ENCODE data around the gene GPR83. TPM values are rescaled to one million over a fixed set of nuclear protein-coding genes. Genes with fewer than 3 reads are reported as not detected.
"Not testable (repeated sequence)": the region's sequence is repeated elsewhere in the genome, so short reads cannot be mapped to it uniquely, and the experiment has no call there.

GPR83 gene
- total RNA-seq, 3 donors from 2014 or later (not counting 1 experiment from before 2014, with no cell fraction given) = 0.26 to 0.55 (median 0.32) TPM

GRCh38 chr11:94396282-94396681 is 4.9 kb downstream of the GPR83 start:
- intact Hi-C loops (cut with micrococcal nuclease) = no loop called here
- no peak overlapping the region for H3K27ac ChIP-seq (ENCODE audit: low read length)
- peaks cover 22% of the 10 kb centered on the region for H3K27me3 ChIP-seq (ENCODE audit: control insufficient read depth, insufficient read depth, low read length)
- no peaks in the 10 kb centered on the region for H3K36me3 ChIP-seq (ENCODE audit: control insufficient read depth, insufficient read depth, low read length)
- WGBS (ENCODE audit: insufficient coverage) = 91% methylated on average over 5 of the region's 5 CpGs
- Mint-ChIP-seq H3K36me3 (no peaks in the 10 kb centered on the region), H3K4me3 (no peak overlapping the region), H3K27ac (no peak overlapping the region), H3K4me1 (peaks cover 9% of the 10 kb centered on the region in 2 donors), H3K27me3 (ENCODE audit: low read depth in 2 of 2) (peaks cover 33 to 53% of the 10 kb centered on the region in 2 donors), H3K9me3 (no peaks in the 10 kb centered on the region)
- H3K9me3 ChIP-seq (ENCODE audit: control insufficient read depth, insufficient read depth, low read length) = no peaks in the 10 kb centered on the region
- TF ChIP-seq CTCF (IDR thresholded peaks at IDR 0.05) = no peak
- peaks cover 2% of the 10 kb centered on the region for H3K4me1 ChIP-seq (ENCODE audit: control insufficient read depth, insufficient read depth, low read length)
- ATAC-seq = no peak
- DNase-seq = no peak
- no peak overlapping the region for H3K4me3 ChIP-seq (ENCODE audit: low read length)

DNA sequence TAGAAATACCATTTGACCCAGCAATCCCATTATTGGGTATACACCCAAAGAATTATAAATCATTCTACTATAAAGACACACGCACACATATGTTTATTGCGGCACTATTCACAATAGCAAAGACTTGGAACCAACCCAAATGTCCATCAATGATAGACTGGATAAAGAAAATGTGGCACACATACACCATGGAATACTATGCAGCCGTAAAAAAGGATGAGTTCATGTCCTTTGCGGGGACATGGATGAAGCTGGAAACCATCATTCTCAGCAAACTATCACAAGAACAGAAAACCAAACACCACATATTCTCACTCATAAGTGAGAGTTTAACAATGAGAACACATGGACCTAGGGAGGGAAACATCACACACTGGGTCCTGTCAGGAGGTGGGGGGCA is 9.3 kb downstream of the GPR83 start:
- DNase-seq; H3K36me3 Mint-ChIP-seq; H3K27me3 ChIP-seq (ENCODE audit: control insufficient read depth, insufficient read depth, low read length); H3K9me3 Mint-ChIP-seq; intact Hi-C loops (cut with micrococcal nuclease); H3K36me3 ChIP-seq (ENCODE audit: control insufficient read depth, insufficient read depth, low read length); H3K4me1 ChIP-seq (ENCODE audit: control insufficient read depth, insufficient read depth, low read length); H3K4me1 Mint-ChIP-seq; ATAC-seq; H3K4me3 Mint-ChIP-seq; H3K27ac Mint-ChIP-seq; H3K9me3 ChIP-seq (ENCODE audit: control insufficient read depth, insufficient read depth, low read length); H3K4me3 ChIP-seq (ENCODE audit: low read length); H3K27ac ChIP-seq (ENCODE audit: low read length): not testable (repeated sequence)
- WGBS (ENCODE audit: insufficient coverage) = no CpG with 5 or more reads among the region's 4 CpGs
- H3K27me3 Mint-ChIP-seq (ENCODE audit: low read depth in 2 of 2) = peaks cover 5 to 17% of the 10 kb centered on the region in 2 donors

GRCh38 chr11:94379613-94380012 is 21.6 kb downstream of the GPR83 start:
- TF ChIP-seq CTCF (IDR thresholded peaks at IDR 0.05) = no peak
- Histone ChIP-seq H3K36me3 (ENCODE audit: control insufficient read depth, insufficient read depth, low read length) (no peaks in the 10 kb centered on the region), H3K4me1 (ENCODE audit: control insufficient read depth, insufficient read depth, low read length) (no peaks in the 10 kb centered on the region), H3K9me3 (ENCODE audit: control insufficient read depth, insufficient read depth, low read length) (no peaks in the 10 kb centered on the region), H3K4me3 (ENCODE audit: low read length) (no peak overlapping the region), H3K27me3 (ENCODE audit: control insufficient read depth, insufficient read depth, low read length) (no peaks in the 10 kb centered on the region), H3K27ac (ENCODE audit: low read length) (no peak overlapping the region)
- H3K36me3 Mint-ChIP-seq = no peaks in the 10 kb centered on the region
- 83% methylated on average over 5 of the region's 5 CpGs for WGBS (ENCODE audit: insufficient coverage)
- no peak overlapping the region for H3K4me3 Mint-ChIP-seq
- peaks cover 0 to 2% of the 10 kb centered on the region in 2 donors for H3K9me3 Mint-ChIP-seq
- H3K27ac Mint-ChIP-seq = no peak overlapping the region
- intact Hi-C loops (cut with micrococcal nuclease) = no loop called here
- no peaks in the 10 kb centered on the region for H3K4me1 Mint-ChIP-seq
- DNase-seq = no peak
- H3K27me3 Mint-ChIP-seq (ENCODE audit: low read depth in 2 of 2) = peaks cover 0 to 2% of the 10 kb centered on the region in 2 donors
- ATAC-seq = no peak

GRCh38 chr11:94376841-94377240 is 24.4 kb downstream of the GPR83 start:
- Mint-ChIP-seq H3K27me3 (ENCODE audit: low read depth in 2 of 2) (peaks cover 6 to 12% of the 10 kb centered on the region in 2 donors), H3K27ac (no peak overlapping the region), H3K4me3 (no peak overlapping the region), H3K4me1 (no peaks in the 10 kb centered on the region), H3K36me3 (no peaks in the 10 kb centered on the region), H3K9me3 (peaks cover 0 to 2% of the 10 kb centered on the region in 2 donors)
- Histone ChIP-seq H3K36me3 (ENCODE audit: control insufficient read depth, insufficient read depth, low read length) (no peaks in the 10 kb centered on the region), H3K9me3 (ENCODE audit: control insufficient read depth, insufficient read depth, low read length) (no peaks in the 10 kb centered on the region), H3K4me3 (ENCODE audit: low read length) (no peak overlapping the region), H3K27ac (ENCODE audit: low read length) (no peak overlapping the region), H3K27me3 (ENCODE audit: control insufficient read depth, insufficient read depth, low read length) (no peaks in the 10 kb centered on the region), H3K4me1 (ENCODE audit: control insufficient read depth, insufficient read depth, low read length) (no peaks in the 10 kb centered on the region)
- DNase-seq (no peak), ATAC-seq (no peak)
- TF ChIP-seq CTCF (IDR thresholded peaks at IDR 0.05) = no peak
- intact Hi-C loops (cut with micrococcal nuclease) = no loop called here
- WGBS (ENCODE audit: insufficient coverage) = 81% methylated on average over 1 of the region's 1 CpG

DNA sequence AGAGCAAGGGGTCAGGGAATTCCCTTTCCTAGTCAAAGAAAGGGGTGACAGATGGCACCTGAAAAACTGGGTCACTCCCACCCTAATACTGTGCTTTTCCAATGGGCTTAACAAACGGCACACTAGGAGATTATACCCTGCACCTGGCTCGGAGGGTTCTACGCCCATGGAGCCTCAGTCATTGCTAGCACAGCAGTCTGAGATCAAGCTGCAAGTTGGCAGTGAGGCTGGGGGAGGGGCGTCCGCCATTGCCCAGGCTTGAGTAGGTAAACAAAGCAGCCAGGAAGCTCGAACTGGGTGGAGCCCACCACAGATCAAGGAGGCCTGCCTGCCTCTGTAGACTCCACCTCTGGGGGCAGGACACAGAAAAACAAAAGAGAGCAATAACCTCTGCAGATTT is 30.6 kb downstream of the GPR83 start:
- H3K4me1 ChIP-seq (ENCODE audit: control insufficient read depth, insufficient read depth, low read length); H3K9me3 Mint-ChIP-seq; H3K36me3 ChIP-seq (ENCODE audit: control insufficient read depth, insufficient read depth, low read length); H3K4me3 Mint-ChIP-seq; H3K27ac ChIP-seq (ENCODE audit: low read length); H3K27ac Mint-ChIP-seq; DNase-seq; H3K4me1 Mint-ChIP-seq; H3K4me3 ChIP-seq (ENCODE audit: low read length); intact Hi-C loops (cut with micrococcal nuclease); ATAC-seq; H3K27me3 ChIP-seq (ENCODE audit: control insufficient read depth, insufficient read depth, low read length); H3K36me3 Mint-ChIP-seq; H3K9me3 ChIP-seq (ENCODE audit: control insufficient read depth, insufficient read depth, low read length): not testable (repeated sequence)
- 91% methylated on average over 6 of the region's 6 CpGs for WGBS (ENCODE audit: insufficient coverage)
- H3K27me3 Mint-ChIP-seq (ENCODE audit: low read depth in 2 of 2) = peaks cover 7 to 12% of the 10 kb centered on the region in 2 donors

DNA sequence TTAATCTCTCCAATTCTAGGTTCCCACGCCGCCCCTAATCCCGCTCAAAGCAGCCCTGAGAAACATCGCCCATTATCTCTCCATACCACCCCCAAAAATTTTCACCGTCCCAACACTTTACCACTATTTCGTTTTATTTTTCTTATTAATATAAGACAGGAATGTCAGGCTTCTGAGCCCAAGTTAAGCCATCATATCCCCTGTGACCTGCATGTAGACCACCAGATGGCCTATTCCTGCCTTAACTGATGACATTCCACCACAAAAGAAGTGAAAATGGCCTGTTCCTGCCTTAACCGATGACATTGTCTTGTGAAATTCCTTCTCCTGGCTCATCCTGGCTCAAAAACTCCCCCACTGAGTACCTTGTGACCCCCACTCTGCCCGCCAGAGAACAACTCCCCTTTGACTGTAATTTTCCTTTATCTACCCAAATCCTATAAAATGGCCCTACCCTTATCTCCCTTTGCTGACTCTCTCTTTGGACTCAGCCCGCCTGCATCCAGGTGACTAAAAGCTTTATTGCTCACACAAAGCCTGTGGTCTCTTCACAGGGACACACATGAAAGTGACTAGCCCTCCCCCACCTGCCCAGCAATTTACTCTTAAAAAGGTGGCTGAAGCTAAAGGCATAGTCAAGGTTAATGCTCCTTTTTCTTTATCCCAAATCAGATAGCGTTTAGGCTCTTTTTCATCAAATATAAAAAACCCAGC is 50.2 kb downstream of the GPR83 start:
- H3K36me3 Mint-ChIP-seq; H3K4me1 ChIP-seq (ENCODE audit: control insufficient read depth, insufficient read depth, low read length); H3K4me1 Mint-ChIP-seq; intact Hi-C loops (cut with micrococcal nuclease); H3K27ac Mint-ChIP-seq; H3K27me3 ChIP-seq (ENCODE audit: control insufficient read depth, insufficient read depth, low read length); H3K4me3 Mint-ChIP-seq; H3K36me3 ChIP-seq (ENCODE audit: control insufficient read depth, insufficient read depth, low read length); H3K4me3 ChIP-seq (ENCODE audit: low read length); H3K9me3 Mint-ChIP-seq; H3K9me3 ChIP-seq (ENCODE audit: control insufficient read depth, insufficient read depth, low read length); H3K27ac ChIP-seq (ENCODE audit: low read length); ATAC-seq; DNase-seq: not testable (repeated sequence)
- 87% methylated on average over 5 of the region's 10 CpGs for WGBS (ENCODE audit: insufficient coverage)
- peaks cover 6 to 20% of the 10 kb centered on the region in 2 donors for H3K27me3 Mint-ChIP-seq (ENCODE audit: low read depth in 2 of 2)
